Activated T-helper 1 cell treated with anti-CD3 and anti-CD28 coated beads, Interleukin-12 subunit alpha, Interleukin-12 subunit beta, Interleukin-2, Interleukin-4 antibody, amounts not matched to agents 30 ng/mL and 10 ng/mL and 1 ng/mL, durations not matched to agents 14 hours and 24 hours and 36 hours (primary cell): Measurements from ENCODE around the gene ZNF282. TPM values are rescaled to one million over a fixed set of nuclear protein-coding genes. Genes with fewer than 3 reads are reported as not detected.
"Not testable (repeated sequence)": the region's sequence is repeated elsewhere in the genome, so short reads cannot be mapped to it uniquely, and the experiment has no call there.

Experiments used
- DNase-seq: peaks from one replicate; pipeline ENCODE4 v3.0.0; 2021; ENCODE audit warnings: low spot score
- H3K27ac Mint-ChIP-seq: one replicate; pipeline ENCODE4 v1.8.0; 2021; ENCODE audit warnings: mild to moderate bottlenecking, mixed read lengths
- H3K27me3 Mint-ChIP-seq: one replicate; pipeline ENCODE4 v1.8.0; 2022; ENCODE audit warnings: mild to moderate bottlenecking, moderate library complexity, mixed read lengths; ENCODE audit not compliant: insufficient read depth
- H3K36me3 Mint-ChIP-seq: one replicate; pipeline ENCODE4 v1.8.0; 2021; ENCODE audit warnings: low read depth, mixed read lengths
- H3K4me1 Mint-ChIP-seq: one replicate; pipeline ENCODE4 v1.8.0; 2021; ENCODE audit warnings: low read depth, mixed read lengths
- H3K4me3 Mint-ChIP-seq: one replicate; pipeline ENCODE4 v1.8.0; 2021; ENCODE audit warnings: mild to moderate bottlenecking, moderate library complexity, mixed read lengths
- H3K9me3 Mint-ChIP-seq: one replicate; pipeline ENCODE4 v1.8.0; 2021; ENCODE audit warnings: mixed read lengths
- intact Hi-C: fragments of 100-400 bp; cut with micrococcal nuclease; formaldehyde crosslinking; loops from one replicate; pipeline ENCODE4 v1.15.1; 2024
- total RNA-seq: library from RNA; stranded (reverse); gene quantifications from 2 replicates; pipeline ENCODE4 v1.2.3, GENCODE V29; 2022

The ZNF282 gene
- total RNA-seq, 1 donor from 2014 or later: 49.4 TPM

GRCh38 chr7:149256568-149256967 is 61.2 kb downstream of the ZNF282 start:
- intact Hi-C loops: no loop called here
- Mint-ChIP-seq H3K9me3 (no peaks in the 10 kb centered on the region), H3K27ac (no peak overlapping the region), H3K27me3 (no peaks in the 10 kb centered on the region), H3K4me1 (peaks cover 15% of the 10 kb centered on the region), H3K36me3 (peaks cover 22% of the 10 kb centered on the region), H3K4me3 (no peak overlapping the region)
- no peak for DNase-seq

- Mint-ChIP-seq H3K27ac (no peak overlapping the region), H3K4me1 (peaks cover 17% of the 10 kb centered on the region), H3K4me3 (no peak overlapping the region), H3K36me3 (peaks cover 19% of the 10 kb centered on the region), H3K27me3 (no peaks in the 10 kb centered on the region), H3K9me3 (no peaks in the 10 kb centered on the region)
- intact Hi-C loops: no loop called here
- DNase-seq: no peak
Measured at GRCh38 chr7:149257146-149257545, 61.8 kb downstream of the ZNF282 start.

GRCh38 chr7:149261316-149261828 is 66.0 kb downstream of the ZNF282 start:
- no peak for DNase-seq

GRCh38 chr7:149261829-149262617 is 66.7 kb downstream of the ZNF282 start, which contains the start of gene ZNF783:
TSS of gene ZNF783 (plus strand) at chr7:149262196. CDS start at chr7:149262334, 138 bp downstream.
- peak; percentile 81 for DNase-seq
- intact Hi-C loops: loop anchor here (1.0 to 5.0 kb wide), 14 partner anchors 13 to 610 kb away; partner anchors contain the start of genes ATP6V0E2, PDIA4, ZNF212 and ZNF282
- peak within 1 kb of the TSS; percentile 88 for H3K4me3 Mint-ChIP-seq
- H3K4me1 Mint-ChIP-seq: peaks cover 29% of the 10 kb centered on the region
- H3K27me3 Mint-ChIP-seq: no peaks in the 10 kb centered on the region
- peaks cover 21% of the 10 kb centered on the region for H3K36me3 Mint-ChIP-seq
- peak within 1 kb of the TSS; percentile 95 for H3K27ac Mint-ChIP-seq
- no peaks in the 10 kb centered on the region for H3K9me3 Mint-ChIP-seq

More at GRCh38 chr7:149261316-149261828, 66.0 kb downstream of the ZNF282 start:
- Mint-ChIP-seq H3K4me3 (peak overlapping the region; percentile 88), H3K27me3 (no peaks in the 10 kb centered on the region), H3K4me1 (peaks cover 29% of the 10 kb centered on the region), H3K36me3 (peaks cover 16% of the 10 kb centered on the region), H3K9me3 (no peaks in the 10 kb centered on the region), H3K27ac (peak overlapping the region; percentile 95)
- intact Hi-C loops: loop anchor here (1.0 to 5.0 kb wide), 8 partner anchors 12 to 611 kb away; partner anchors contain the start of genes ATP6V0E2, PDIA4, ZNF282 and ZNF398

- intact Hi-C loops: no loop called here
- Mint-ChIP-seq H3K36me3 (peaks cover 47% of the 10 kb centered on the region), H3K27me3 (no peaks in the 10 kb centered on the region), H3K4me3 (no peak overlapping the region), H3K27ac (no peak overlapping the region), H3K4me1 (peaks cover 15% of the 10 kb centered on the region), H3K9me3 (no peaks in the 10 kb centered on the region)
- no peak for DNase-seq
Measured at GRCh38 chr7:149266451-149266850, 71.1 kb downstream of the ZNF282 start.

GRCh38 chr7:149267733-149268132 is 72.4 kb downstream of the ZNF282 start:
- Mint-ChIP-seq H3K27me3 (no peaks in the 10 kb centered on the region), H3K9me3 (no peaks in the 10 kb centered on the region), H3K4me3 (no peak overlapping the region), H3K4me1 (peaks cover 12% of the 10 kb centered on the region), H3K27ac (no peak overlapping the region), H3K36me3 (peaks cover 50% of the 10 kb centered on the region)
- intact Hi-C loops: no loop called here
- no peak for DNase-seq

GRCh38 chr7:149274424-149274823 is 79.1 kb downstream of the ZNF282 start:
- H3K27me3 Mint-ChIP-seq, DNase-seq, H3K4me1 Mint-ChIP-seq, H3K27ac Mint-ChIP-seq, H3K4me3 Mint-ChIP-seq, H3K9me3 Mint-ChIP-seq, intact Hi-C loops: not testable (repeated sequence)
- peaks cover 52% of the 10 kb centered on the region for H3K36me3 Mint-ChIP-seq

Other genes starting within 250 kb of the ZNF282 start
- gene PDIA4, start 167.0 kb upstream of the ZNF282 start, total RNA-seq: 132 and 142 TPM in 2 replicates
- gene ZNF786, start 104.8 kb upstream of the ZNF282 start, total RNA-seq: 9.9 and 10.9 TPM in 2 replicates
- gene ZNF425, start 69.2 kb upstream of the ZNF282 start, total RNA-seq: 1.1 and 1.2 TPM in 2 replicates
- gene ZNF398, start 48.1 kb upstream of the ZNF282 start, total RNA-seq: 14.1 and 14.4 TPM in 2 replicates
- 15.0 and 17.8 TPM in 2 replicates for gene ZNF212, start 44.1 kb downstream of the ZNF282 start, total RNA-seq
- gene ZNF783, start 66.7 kb downstream of the ZNF282 start, total RNA-seq: 24.1 and 25.6 TPM in 2 replicates